PC-9 (cell line): ENCODE measurements around the gene LOXL1. TPM values are rescaled to one million over a fixed set of nuclear protein-coding genes. Genes with fewer than 3 reads are reported as not detected.

Experiments used
- BruUV-seq: library from RNA; stranded (reverse); fragments of 400-500 nt; replicated peaks from 2 replicates; lab custom pipeline; 2021; lab: Mats Ljungman, UMichigan
- CTCF ChIA-PET: fragments of 300-600 bp; sonication (Branson Sonifier 250); formaldehyde crosslinking; loops from one replicate; lab custom pipeline; 2022; ENCODE audit warnings: antibody characterized with exemption; lab: Charles Lee
- POLR2A ChIA-PET: fragments of 300-600 bp; sonication (Branson Sonifier 250); formaldehyde crosslinking; loops from one replicate; lab custom pipeline; 2022; ENCODE audit warnings: antibody characterized with exemption; ENCODE audit not compliant: unreplicated experiment; lab: Charles Lee
- DNase-seq, 2 experiments: peaks; one replicate each; pipeline versions ENCODE4 v3.0.0 to v3.0.0-alpha.2; 2015 to 2022; ENCODE audit warnings: mixed read lengths in 1 of 2
- H2AFZ ChIP-seq: fragments of 200-600 bp; sonication (generic); 2 replicates; pipeline ENCODE4 v1.8.1; 2017; ENCODE audit warnings: antibody characterized with exemption
- H3F3A ChIP-seq: fragments of 200-600 bp; sonication (generic); 2 replicates; pipeline ENCODE4 v1.8.1; 2017; ENCODE audit warnings: antibody characterized with exemption, mild to moderate bottlenecking, low read depth; ENCODE audit not compliant: insufficient read depth
- H3K27ac ChIP-seq: fragments of 200-600 bp; sonication (generic); 2 replicates; pipeline ENCODE4 v1.6.1; 2016; ENCODE audit warnings: mixed run types
- H3K27me3 ChIP-seq: fragments of 200-600 bp; sonication (generic); 2 replicates; pipeline ENCODE4 v1.6.1; 2016; ENCODE audit warnings: low read depth, mixed run types; ENCODE audit not compliant: insufficient read depth
- H3K36me3 ChIP-seq: fragments of 200-600 bp; sonication (generic); 2 replicates; pipeline ENCODE4 v1.6.1; 2016; ENCODE audit warnings: low read depth, mixed run types
- H3K4me1 ChIP-seq: fragments of 200-600 bp; sonication (generic); replicated peaks from 2 replicates; pipeline ENCODE4 v1.6.1; 2016; ENCODE audit warnings: mixed run types; ENCODE audit not compliant: insufficient read depth
- H3K4me2 ChIP-seq: fragments of 200-600 bp; sonication (generic); 2 replicates; pipeline ENCODE4 v1.6.1; 2017; ENCODE audit warnings: mixed run types
- H3K4me3 ChIP-seq: fragments of 200-600 bp; sonication (generic); 2 replicates; pipeline ENCODE4 v1.6.1; 2016; ENCODE audit warnings: mixed run types
- H3K79me2 ChIP-seq: fragments of 200-600 bp; sonication (generic); 2 replicates; pipeline ENCODE4 v1.6.1; 2017; ENCODE audit warnings: low read depth, mixed run types
- H3K9me2 ChIP-seq: fragments of 200-600 bp; sonication (generic); 2 replicates; pipeline ENCODE4 v1.8.1; 2017; ENCODE audit warnings: mild to moderate bottlenecking; ENCODE audit not compliant: insufficient read depth
- H3K9me3 ChIP-seq: fragments of 200-600 bp; sonication (generic); 2 replicates; pipeline ENCODE4 v1.8.1; 2016; ENCODE audit warnings: low read depth; ENCODE audit not compliant: insufficient read depth
- H4K20me1 ChIP-seq: fragments of 200-600 bp; sonication (generic); 2 replicates; pipeline ENCODE4 v1.8.1; 2017; ENCODE audit not compliant: insufficient read depth
- EZH2 ChIP-seq: fragments of 200-600 bp; sonication (generic); IDR thresholded peaks from 2 replicates; pipeline ENCODE4 v1.8.0; 2017; ENCODE audit warnings: antibody characterized with exemption, low read depth
- intact Hi-C: fragments of 100-400 bp; cut with micrococcal nuclease; formaldehyde crosslinking; loops from one replicate; pipeline ENCODE4 v1.10.0; 2022; ENCODE audit not compliant: unreplicated experiment
- total RNA-seq: library from RNA; stranded (reverse); gene quantifications from 2 replicates; pipeline ENCODE4 v1.2.3, GENCODE V29; 2021
- TF ChIP-seq, protein P1 (sequence below): fragments of 200-600 bp; sonication (generic); conservative IDR thresholded peaks from 2 replicates; pipeline ENCODE4 v1.6.1; 2017; ENCODE audit warnings: mixed run types, antibody characterized with exemption, mild to moderate bottlenecking, moderate library complexity

Gene LOXL1
- total RNA-seq, 1 experiment from 2014 or later = 50.7 TPM

DNA sequence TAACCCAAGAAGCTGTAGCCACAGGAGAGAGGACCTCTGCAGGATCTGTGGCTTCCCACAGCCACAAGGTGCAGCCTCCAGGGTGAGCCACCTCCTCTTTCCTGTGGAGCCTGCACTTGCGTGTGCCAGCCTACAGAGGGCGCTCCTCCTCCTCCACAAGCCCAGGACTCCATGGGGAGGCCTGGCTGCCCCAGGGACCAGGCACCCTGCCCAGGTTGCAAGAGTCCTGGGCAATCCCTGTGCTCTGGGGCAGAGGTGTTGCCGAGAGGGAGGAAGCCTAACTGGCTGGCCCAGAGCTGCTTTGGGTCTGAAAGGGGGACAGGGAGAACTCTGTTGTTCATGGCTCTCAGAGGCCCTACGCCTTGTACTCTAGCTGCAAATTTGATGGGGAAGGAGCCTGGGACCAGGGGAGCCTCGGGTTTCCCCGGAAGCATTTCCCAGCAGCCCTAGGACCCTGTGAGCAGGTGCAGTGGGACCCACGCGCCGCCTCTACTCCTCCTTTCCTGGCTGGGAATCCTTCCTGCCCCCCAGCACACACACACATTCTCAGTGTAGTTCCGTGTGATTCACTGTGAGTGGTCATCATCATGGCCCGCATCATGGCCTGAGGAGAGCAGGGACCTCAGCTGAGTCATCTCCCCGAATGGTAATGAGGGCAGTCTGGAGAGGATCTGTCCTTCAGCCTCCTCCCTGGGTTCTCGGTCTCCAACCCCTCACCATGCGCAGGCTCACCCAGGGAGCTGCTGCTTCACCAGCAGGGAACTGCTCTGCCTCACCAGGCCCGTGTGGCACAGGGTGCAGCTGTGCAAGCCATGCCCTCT is 28.6 kb upstream of the LOXL1 start:
- no peaks in the 10 kb centered on the region for H3K36me3 ChIP-seq
- no TSS peak for BruUV-seq
- POLR2A ChIA-PET = no interaction called here

DNA sequence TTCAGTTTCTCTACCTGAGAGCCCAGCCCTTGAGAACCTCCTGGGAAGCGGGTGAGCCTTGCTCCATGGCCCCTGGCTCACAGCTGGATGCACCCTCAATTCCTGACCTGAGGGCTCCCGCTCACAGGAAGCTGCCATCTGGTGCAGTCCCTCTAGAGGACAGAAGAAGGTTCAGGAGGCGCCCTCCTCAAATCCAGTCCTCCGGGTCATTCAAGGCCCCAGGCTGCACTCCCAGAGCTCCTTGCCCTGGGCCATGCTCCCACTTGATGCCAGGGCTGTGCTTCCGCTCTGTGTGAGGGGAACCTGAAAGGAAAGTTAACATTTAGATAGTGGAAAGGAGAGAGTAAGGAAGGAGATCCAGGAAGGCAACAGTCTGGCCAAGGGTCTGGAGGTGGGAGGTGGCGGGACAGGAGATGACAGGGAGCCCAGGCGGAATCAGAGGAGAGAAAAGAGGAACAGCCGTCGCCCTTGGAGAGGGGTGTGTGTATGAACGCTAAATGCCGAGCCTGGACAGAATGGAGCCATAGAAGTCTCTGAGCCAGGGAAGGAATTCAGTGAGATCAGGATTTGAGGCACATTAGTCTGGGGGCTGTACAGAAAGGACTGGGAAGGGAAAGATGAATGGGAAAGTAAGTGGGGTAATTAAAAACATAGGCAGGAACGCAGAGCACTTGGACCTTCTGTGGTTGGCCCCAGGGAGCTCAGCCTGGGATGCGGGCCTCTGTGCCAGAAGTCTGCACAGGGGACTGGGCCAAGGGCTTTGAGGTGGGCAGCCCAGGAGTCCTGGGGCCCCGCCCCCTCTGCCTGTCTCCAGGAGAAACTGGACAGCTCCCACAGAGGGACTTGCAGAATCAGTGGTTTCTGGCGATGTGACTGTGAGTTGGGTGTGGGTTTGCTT is 26.8 kb upstream of the LOXL1 start:
- BruUV-seq = no TSS peak
- no peaks in the 10 kb centered on the region for H3K27me3 ChIP-seq
- no peaks in the 10 kb centered on the region for H4K20me1 ChIP-seq
- H2AFZ ChIP-seq = no peak overlapping the region
- H3F3A ChIP-seq = peaks cover 7% of the 10 kb centered on the region; the same call in 1 of the 2 replicates
- no peak for TF ChIP-seq EZH2
- no peaks in the 10 kb centered on the region for H3K36me3 ChIP-seq
- H3K4me2 ChIP-seq = no peak overlapping the region
- ChIA-PET POLR2A (no interaction called here), CTCF (no interaction called here)
- H3K79me2 ChIP-seq = no peaks in the 10 kb centered on the region
- H3K4me3 ChIP-seq = no peak overlapping the region
- no peaks in the 10 kb centered on the region for H3K9me3 ChIP-seq
- intact Hi-C loops = loop anchor here (5.0 to 10.0 kb wide), 2 partner anchors 63 to 185 kb away; no protein-coding TSS in a partner anchor
- H3K27ac ChIP-seq = no peak overlapping the region
- peaks cover 18% of the 10 kb centered on the region for H3K4me1 ChIP-seq
- no peaks in the 10 kb centered on the region for H3K9me2 ChIP-seq
- no peak for DNase-seq

More for the DNA sequence above, 28.6 kb upstream of the LOXL1 start:
- CTCF ChIA-PET = interaction anchor here (0.6 kb wide), 2 partner anchors 13 to 59 kb away, joined by 3 to 9 read pairs; no protein-coding TSS in a partner anchor
- Histone ChIP-seq H4K20me1 (no peaks in the 10 kb centered on the region), H3F3A (peaks cover 7% of the 10 kb centered on the region; the same call in 1 of the 2 replicates), H3K27ac (peak overlapping the region; percentile 62), H3K9me2 (no peaks in the 10 kb centered on the region), H3K4me2 (peak overlapping the region; percentile 44), H3K79me2 (no peaks in the 10 kb centered on the region), H3K9me3 (no peaks in the 10 kb centered on the region), H3K4me3 (no peak overlapping the region), H3K4me1 (peaks cover 18% of the 10 kb centered on the region), H2AFZ (no peak overlapping the region), H3K27me3 (no peaks in the 10 kb centered on the region)
- TF ChIP-seq, protein P1, sequence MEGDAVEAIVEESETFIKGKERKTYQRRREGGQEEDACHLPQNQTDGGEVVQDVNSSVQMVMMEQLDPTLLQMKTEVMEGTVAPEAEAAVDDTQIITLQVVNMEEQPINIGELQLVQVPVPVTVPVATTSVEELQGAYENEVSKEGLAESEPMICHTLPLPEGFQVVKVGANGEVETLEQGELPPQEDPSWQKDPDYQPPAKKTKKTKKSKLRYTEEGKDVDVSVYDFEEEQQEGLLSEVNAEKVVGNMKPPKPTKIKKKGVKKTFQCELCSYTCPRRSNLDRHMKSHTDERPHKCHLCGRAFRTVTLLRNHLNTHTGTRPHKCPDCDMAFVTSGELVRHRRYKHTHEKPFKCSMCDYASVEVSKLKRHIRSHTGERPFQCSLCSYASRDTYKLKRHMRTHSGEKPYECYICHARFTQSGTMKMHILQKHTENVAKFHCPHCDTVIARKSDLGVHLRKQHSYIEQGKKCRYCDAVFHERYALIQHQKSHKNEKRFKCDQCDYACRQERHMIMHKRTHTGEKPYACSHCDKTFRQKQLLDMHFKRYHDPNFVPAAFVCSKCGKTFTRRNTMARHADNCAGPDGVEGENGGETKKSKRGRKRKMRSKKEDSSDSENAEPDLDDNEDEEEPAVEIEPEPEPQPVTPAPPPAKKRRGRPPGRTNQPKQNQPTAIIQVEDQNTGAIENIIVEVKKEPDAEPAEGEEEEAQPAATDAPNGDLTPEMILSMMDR = peak; percentile 98
- no peak for TF ChIP-seq EZH2
- peak; percentile 58 to 61 for DNase-seq
- intact Hi-C loops = loop anchor here (2.0 to 5.0 kb wide), 2 partner anchors 29 to 65 kb away; partner anchors contain the start of gene LOXL1

DNA sequence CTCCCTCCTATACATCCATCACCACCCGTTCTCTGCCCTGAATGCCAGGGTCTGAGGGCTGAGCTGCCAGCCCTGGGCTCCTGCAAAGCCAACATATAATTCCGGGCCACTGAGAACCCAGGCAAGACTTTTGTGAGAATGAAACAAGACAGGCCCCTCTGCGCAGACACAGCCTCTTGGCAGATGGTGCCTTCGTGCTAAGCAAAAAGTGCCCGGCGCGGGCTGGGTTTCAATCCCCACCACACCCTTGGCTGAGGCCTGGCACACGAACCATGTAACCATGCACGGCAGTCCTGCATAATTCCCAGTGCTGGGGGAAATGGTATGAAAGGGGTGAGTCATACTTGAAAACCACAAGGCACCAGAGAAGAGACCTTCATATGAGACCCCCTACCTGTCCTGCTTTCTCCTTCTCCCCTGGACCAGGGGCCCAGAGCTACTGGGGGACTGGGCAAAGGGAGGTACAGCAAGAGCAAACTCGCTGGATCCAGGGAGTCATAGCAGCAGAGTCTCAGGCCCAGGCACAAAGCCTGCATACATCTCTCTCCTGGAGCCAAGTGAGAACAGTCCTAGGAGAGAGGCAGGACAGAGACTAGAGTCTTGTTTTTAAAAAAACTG is 26.1 kb upstream of the LOXL1 start:
- Histone ChIP-seq H3K36me3 (no peaks in the 10 kb centered on the region), H3K9me2 (no peaks in the 10 kb centered on the region), H3K79me2 (no peaks in the 10 kb centered on the region), H3K27me3 (no peaks in the 10 kb centered on the region), H3K4me3 (no peak overlapping the region), H4K20me1 (no peaks in the 10 kb centered on the region), H3K4me2 (no peak overlapping the region), H3F3A (peaks cover 7% of the 10 kb centered on the region; the same call in 1 of the 2 replicates), H3K4me1 (peaks cover 18% of the 10 kb centered on the region), H3K9me3 (no peaks in the 10 kb centered on the region), H3K27ac (no peak overlapping the region), H2AFZ (no peak overlapping the region)
- intact Hi-C loops = loop anchor here (10.0 kb wide), 1 partner anchor 185 kb away; no protein-coding TSS in a partner anchor
- CTCF ChIA-PET = no interaction called here
- no TSS peak for BruUV-seq
- no peak for DNase-seq
- POLR2A ChIA-PET = interaction anchor here (0.5 kb wide), 1 partner anchor 15 kb away, joined by 10 read pairs; no protein-coding TSS in a partner anchor
- TF ChIP-seq, protein P1 = no peak
- no peak for TF ChIP-seq EZH2
